Liver (tissue), 3 donors: ENCODE measurements around the gene LSM11.

Experiments
- EGR1 ChIP-seq, 2 donors: IDR thresholded peaks; 2 replicates each; pipeline ENCODE4 v1.6.1; 2016 to 2018; ENCODE audit warnings: antibody characterized with exemption in 2 of 2, low read depth in 2 of 2
- FOXA1 ChIP-seq: IDR thresholded peaks from 2 replicates; pipeline ENCODE4 v1.6.1; 2016; ENCODE audit warnings: antibody characterized with exemption
- GABPA ChIP-seq, 2 donors: IDR thresholded peaks in 1 of 2; conservative IDR thresholded peaks in 1 of 2; 2 replicates each; pipeline ENCODE4 v1.6.1; 2016; ENCODE audit warnings: antibody characterized with exemption in 2 of 2, mild to moderate bottlenecking in 1 of 2, moderate library complexity in 1 of 2
- HNF4G ChIP-seq: IDR thresholded peaks from 2 replicates; pipeline ENCODE4 v1.6.1; 2016; ENCODE audit warnings: antibody characterized with exemption
- JUND ChIP-seq, 2 donors: IDR thresholded peaks; 2 replicates each; pipeline ENCODE4 v1.6.1; 2016; ENCODE audit warnings: antibody characterized with exemption in 2 of 2
- NR2F2 ChIP-seq: IDR thresholded peaks from 2 replicates; pipeline ENCODE4 v1.6.1; 2016; ENCODE audit warnings: antibody characterized with exemption
- RAD21 ChIP-seq, 2 donors: IDR thresholded peaks; 2 replicates each; pipeline ENCODE4 v1.6.1; 2016; ENCODE audit warnings: antibody characterized with exemption in 2 of 2, mild to moderate bottlenecking in 2 of 2
- RXRA ChIP-seq, 2 donors: IDR thresholded peaks; 2 replicates each; pipeline ENCODE4 v1.6.1; 2017 to 2018; ENCODE audit warnings: antibody characterized with exemption in 2 of 2, mild to moderate bottlenecking in 1 of 2
- SP1 ChIP-seq: IDR thresholded peaks from 2 replicates; pipeline ENCODE4 v1.6.1; 2018; ENCODE audit warnings: antibody characterized with exemption, mild to moderate bottlenecking
- TAF1 ChIP-seq: conservative IDR thresholded peaks from 2 replicates; pipeline ENCODE4 v1.6.1; 2016; ENCODE audit warnings: antibody characterized with exemption, mild to moderate bottlenecking
- YY1 ChIP-seq: IDR thresholded peaks from 2 replicates; pipeline ENCODE4 v1.6.1; 2016; ENCODE audit warnings: antibody characterized with exemption, mild to moderate bottlenecking
- TF ChIP-seq, protein P1 (sequence below): fragments of 150-350 bp; IDR thresholded peaks from 2 replicates; pipeline ENCODE4 v1.5.1; 2017; ENCODE audit warnings: improper control_type of control experiment, low read depth, low read length; ENCODE audit not compliant: missing input control
- TF ChIP-seq, protein P2 (sequence below): IDR thresholded peaks from 2 replicates; pipeline ENCODE4 v1.6.1; 2016; ENCODE audit warnings: antibody characterized with exemption
- TF ChIP-seq, protein P3 (sequence below): IDR thresholded peaks from 2 replicates; pipeline ENCODE4 v1.6.1; 2016; ENCODE audit warnings: antibody characterized with exemption, mild to moderate bottlenecking
- donor health status: healthy.
- donor health status: healthy.

DNA sequence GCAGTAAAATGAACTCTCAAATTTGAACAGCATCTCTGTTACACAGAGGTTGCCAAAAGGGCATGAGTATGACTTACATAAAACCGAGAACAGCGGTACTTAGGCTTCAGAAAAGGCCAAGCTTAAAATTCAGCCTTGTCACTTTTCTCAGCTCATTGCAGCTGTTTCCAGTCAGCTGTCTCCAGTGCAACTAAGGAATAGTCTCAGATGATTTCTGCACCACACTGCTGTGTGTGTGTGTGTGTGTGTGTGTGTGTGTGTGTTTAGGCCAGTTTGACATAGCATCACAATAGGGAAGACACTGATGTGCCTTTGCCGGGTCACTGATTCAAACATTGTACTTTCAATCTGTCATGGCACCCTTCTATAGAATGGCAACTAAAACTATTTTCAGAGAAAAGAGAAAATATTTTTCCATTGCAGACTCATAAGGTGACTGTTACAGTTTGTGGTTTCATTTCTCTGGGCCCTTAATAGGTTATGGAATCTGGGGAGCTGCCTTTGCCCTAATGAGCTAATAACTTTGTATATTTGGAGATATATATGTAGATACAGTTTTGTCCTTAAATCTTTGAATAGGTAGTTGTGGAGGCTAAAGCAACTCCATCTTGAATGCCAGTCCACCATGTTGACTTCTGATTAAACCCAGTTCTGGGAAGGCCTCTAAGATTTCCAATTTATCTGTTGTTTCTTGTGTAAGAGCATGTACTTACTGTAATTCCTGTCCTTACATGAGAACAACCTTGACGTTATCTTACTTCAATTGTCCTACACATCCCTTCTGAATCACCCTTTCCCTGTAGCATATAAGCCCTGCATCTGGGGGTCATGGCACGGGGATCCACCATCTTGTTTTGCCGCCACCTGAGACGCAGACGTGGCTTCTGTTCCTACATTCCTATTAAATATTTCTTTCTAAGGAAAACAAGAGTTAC is 4.5 kb downstream of the LSM11 start:
- TF ChIP-seq, protein P1, sequence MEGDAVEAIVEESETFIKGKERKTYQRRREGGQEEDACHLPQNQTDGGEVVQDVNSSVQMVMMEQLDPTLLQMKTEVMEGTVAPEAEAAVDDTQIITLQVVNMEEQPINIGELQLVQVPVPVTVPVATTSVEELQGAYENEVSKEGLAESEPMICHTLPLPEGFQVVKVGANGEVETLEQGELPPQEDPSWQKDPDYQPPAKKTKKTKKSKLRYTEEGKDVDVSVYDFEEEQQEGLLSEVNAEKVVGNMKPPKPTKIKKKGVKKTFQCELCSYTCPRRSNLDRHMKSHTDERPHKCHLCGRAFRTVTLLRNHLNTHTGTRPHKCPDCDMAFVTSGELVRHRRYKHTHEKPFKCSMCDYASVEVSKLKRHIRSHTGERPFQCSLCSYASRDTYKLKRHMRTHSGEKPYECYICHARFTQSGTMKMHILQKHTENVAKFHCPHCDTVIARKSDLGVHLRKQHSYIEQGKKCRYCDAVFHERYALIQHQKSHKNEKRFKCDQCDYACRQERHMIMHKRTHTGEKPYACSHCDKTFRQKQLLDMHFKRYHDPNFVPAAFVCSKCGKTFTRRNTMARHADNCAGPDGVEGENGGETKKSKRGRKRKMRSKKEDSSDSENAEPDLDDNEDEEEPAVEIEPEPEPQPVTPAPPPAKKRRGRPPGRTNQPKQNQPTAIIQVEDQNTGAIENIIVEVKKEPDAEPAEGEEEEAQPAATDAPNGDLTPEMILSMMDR: no peak
- TF ChIP-seq, protein P2, sequence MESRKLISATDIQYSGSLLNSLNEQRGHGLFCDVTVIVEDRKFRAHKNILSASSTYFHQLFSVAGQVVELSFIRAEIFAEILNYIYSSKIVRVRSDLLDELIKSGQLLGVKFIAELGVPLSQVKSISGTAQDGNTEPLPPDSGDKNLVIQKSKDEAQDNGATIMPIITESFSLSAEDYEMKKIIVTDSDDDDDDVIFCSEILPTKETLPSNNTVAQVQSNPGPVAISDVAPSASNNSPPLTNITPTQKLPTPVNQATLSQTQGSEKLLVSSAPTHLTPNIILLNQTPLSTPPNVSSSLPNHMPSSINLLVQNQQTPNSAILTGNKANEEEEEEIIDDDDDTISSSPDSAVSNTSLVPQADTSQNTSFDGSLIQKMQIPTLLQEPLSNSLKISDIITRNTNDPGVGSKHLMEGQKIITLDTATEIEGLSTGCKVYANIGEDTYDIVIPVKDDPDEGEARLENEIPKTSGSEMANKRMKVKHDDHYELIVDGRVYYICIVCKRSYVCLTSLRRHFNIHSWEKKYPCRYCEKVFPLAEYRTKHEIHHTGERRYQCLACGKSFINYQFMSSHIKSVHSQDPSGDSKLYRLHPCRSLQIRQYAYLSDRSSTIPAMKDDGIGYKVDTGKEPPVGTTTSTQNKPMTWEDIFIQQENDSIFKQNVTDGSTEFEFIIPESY: no peak
- TF ChIP-seq YY1 (no peak), RXRA (IDR thresholded peaks at IDR 0.05) (no peak), JUND (IDR thresholded peaks at IDR 0.05) (no peak), NR2F2 (no peak), TAF1 (no peak), GABPA (IDR thresholded peaks at IDR 0.05 in 1 of 2, conservative IDR thresholded peaks at IDR 0.05 in 1 of 2) (no peak), HNF4G (no peak), EGR1 (IDR thresholded peaks at IDR 0.05; ENCODE audit: low read depth in 2 of 2) (no peak), SP1 (no peak), RAD21 (IDR thresholded peaks at IDR 0.05) (no peak), FOXA1 (no peak)
- TF ChIP-seq, protein P3, sequence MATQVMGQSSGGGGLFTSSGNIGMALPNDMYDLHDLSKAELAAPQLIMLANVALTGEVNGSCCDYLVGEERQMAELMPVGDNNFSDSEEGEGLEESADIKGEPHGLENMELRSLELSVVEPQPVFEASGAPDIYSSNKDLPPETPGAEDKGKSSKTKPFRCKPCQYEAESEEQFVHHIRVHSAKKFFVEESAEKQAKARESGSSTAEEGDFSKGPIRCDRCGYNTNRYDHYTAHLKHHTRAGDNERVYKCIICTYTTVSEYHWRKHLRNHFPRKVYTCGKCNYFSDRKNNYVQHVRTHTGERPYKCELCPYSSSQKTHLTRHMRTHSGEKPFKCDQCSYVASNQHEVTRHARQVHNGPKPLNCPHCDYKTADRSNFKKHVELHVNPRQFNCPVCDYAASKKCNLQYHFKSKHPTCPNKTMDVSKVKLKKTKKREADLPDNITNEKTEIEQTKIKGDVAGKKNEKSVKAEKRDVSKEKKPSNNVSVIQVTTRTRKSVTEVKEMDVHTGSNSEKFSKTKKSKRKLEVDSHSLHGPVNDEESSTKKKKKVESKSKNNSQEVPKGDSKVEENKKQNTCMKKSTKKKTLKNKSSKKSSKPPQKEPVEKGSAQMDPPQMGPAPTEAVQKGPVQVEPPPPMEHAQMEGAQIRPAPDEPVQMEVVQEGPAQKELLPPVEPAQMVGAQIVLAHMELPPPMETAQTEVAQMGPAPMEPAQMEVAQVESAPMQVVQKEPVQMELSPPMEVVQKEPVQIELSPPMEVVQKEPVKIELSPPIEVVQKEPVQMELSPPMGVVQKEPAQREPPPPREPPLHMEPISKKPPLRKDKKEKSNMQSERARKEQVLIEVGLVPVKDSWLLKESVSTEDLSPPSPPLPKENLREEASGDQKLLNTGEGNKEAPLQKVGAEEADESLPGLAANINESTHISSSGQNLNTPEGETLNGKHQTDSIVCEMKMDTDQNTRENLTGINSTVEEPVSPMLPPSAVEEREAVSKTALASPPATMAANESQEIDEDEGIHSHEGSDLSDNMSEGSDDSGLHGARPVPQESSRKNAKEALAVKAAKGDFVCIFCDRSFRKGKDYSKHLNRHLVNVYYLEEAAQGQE: no peak
